Hepatocyte (in vitro differentiated cells): ENCODE data around the gene GIMAP2. TPM values are rescaled to one million over a fixed set of nuclear protein-coding genes. Genes with fewer than 3 reads are reported as not detected.

Experiments used
- DNase-seq: peaks from one replicate; pipeline ENCODE4 v3.0.0-alpha.2; 2016; ENCODE audit warnings: low spot score
- H2AFZ ChIP-seq: fragments of 200-600 bp; sonication (generic); 2 replicates; pipeline ENCODE4 v1.6.0; 2016; ENCODE audit warnings: antibody characterized with exemption, mild to moderate bottlenecking
- H3K27ac ChIP-seq: fragments of 200-600 bp; sonication (generic); 2 replicates; pipeline ENCODE4 v1.5.1; 2016; ENCODE audit warnings: mild to moderate bottlenecking
- H3K27me3 ChIP-seq: fragments of 200-600 bp; sonication (generic); 2 replicates; pipeline ENCODE4 v1.6.1; 2016
- H3K36me3 ChIP-seq: fragments of 200-600 bp; sonication (generic); replicated peaks from 2 replicates; pipeline ENCODE4 v1.5.1; 2016; ENCODE audit warnings: low read depth; ENCODE audit not compliant: insufficient read depth
- H3K4me1 ChIP-seq: fragments of 200-600 bp; sonication (generic); 2 replicates; pipeline ENCODE4 v1.5.1; 2016; ENCODE audit warnings: mild to moderate bottlenecking, moderate library complexity; ENCODE audit not compliant: insufficient read depth
- H3K4me2 ChIP-seq: fragments of 200-600 bp; sonication (generic); 2 replicates; pipeline ENCODE4 v1.6.0; 2016
- H3K4me3 ChIP-seq: fragments of 200-600 bp; sonication (generic); 2 replicates; pipeline ENCODE4 v1.5.1; 2016; ENCODE audit warnings: mild to moderate bottlenecking
- H3K79me2 ChIP-seq: fragments of 200-600 bp; sonication (generic); 2 replicates; pipeline ENCODE4 v1.6.0; 2017; ENCODE audit warnings: mild to moderate bottlenecking
- H3K9me2 ChIP-seq: fragments of 200-600 bp; sonication (generic); replicated peaks from 2 replicates; pipeline ENCODE4 v1.6.0; 2017; ENCODE audit warnings: mild to moderate bottlenecking; ENCODE audit not compliant: insufficient read depth
- H3K9me3 ChIP-seq: fragments of 200-600 bp; sonication (generic); 2 replicates; pipeline ENCODE4 v1.5.1; 2016; ENCODE audit warnings: low read depth, mild to moderate bottlenecking
- H4K20me1 ChIP-seq: fragments of 200-600 bp; sonication (generic); 2 replicates; pipeline ENCODE4 v1.6.0; 2016; ENCODE audit warnings: mild to moderate bottlenecking; ENCODE audit not compliant: insufficient read depth, poor library complexity, severe bottlenecking
- EZH2 ChIP-seq: fragments of 200-600 bp; sonication (generic); IDR thresholded peaks from 2 replicates; pipeline ENCODE4 v1.6.1; 2016; ENCODE audit warnings: antibody characterized with exemption, mild to moderate bottlenecking, borderline replicate concordance
- EZH2phosphoT487 ChIP-seq: fragments of 200-600 bp; sonication (generic); IDR thresholded peaks from one replicate; pipeline ENCODE4 v1.6.1; 2018; ENCODE audit warnings: antibody characterized with exemption, mild to moderate bottlenecking, low read depth, moderate library complexity; ENCODE audit not compliant: unreplicated experiment, severe bottlenecking
- WGBS: methylation state at CpG from one replicate; pipeline ENCODE4 v1.1.6; 2016; ENCODE audit warnings: low lambda C conversion rate; ENCODE audit errors: missing lambda C conversion rate; 5-methylcytosine and 5-hydroxymethylcytosine counted together
- polyA plus RNA-seq: library from polyadenylated mRNA; unstranded; fragments of >200 nt; fragmentation: Nextera tagmentation; extraction: Ambion mirVana; gene quantifications from 2 replicates; pipeline ENCODE4 v1.2.1, GENCODE V29; 2016
- total RNA-seq: library from RNA; depleted of rRNA; stranded (reverse); fragments of >200 nt; gene quantifications from 2 replicates; pipeline ENCODE4 v1.2.3, GENCODE V29; 2014
- TF ChIP-seq, protein P1 (sequence below): fragments of 200-600 bp; sonication (generic); IDR thresholded peaks from 2 replicates; pipeline ENCODE4 v1.5.1; 2016; ENCODE audit warnings: antibody characterized with exemption, mild to moderate bottlenecking; ENCODE audit not compliant: poor library complexity

Gene GIMAP2
- total and polyA plus RNA-seq, 2 experiments from 2014 or later: 0.23 to 1.4 TPM

DNA sequence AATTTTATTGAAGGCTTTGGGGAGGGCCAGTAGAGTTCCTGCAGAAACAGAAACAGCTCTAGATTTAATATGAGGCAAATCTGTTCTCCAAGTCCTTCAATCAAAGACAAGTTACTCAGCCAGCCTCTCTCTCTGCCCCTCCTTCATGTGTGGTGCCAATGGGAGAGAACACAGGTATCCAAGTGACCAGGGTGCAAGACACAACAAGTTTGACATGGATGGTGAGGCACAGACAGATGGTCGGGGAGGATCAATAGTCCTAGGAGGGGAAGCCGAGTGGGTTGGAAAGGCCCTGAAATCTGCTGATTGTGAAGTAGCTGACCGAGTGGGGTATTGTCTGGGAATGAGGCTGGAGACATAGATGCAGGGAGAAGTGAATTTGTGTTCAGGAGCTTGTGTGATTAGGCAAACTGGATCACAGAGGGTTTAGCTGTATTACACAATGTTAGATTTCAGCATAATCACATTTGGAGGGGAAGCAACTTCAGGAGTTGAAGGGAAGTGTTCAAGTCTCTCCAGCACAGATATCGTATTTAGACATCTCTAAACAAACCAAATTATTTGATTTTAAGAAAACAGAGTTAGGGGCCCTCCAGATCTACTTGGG, 32.4 kb downstream of the GIMAP2 start:
- no peak for DNase-seq
- H3K79me2 ChIP-seq: no peaks in the 10 kb centered on the region
- no peak overlapping the region for H3K4me2 ChIP-seq
- H3K27me3 ChIP-seq: no peaks in the 10 kb centered on the region
- TF ChIP-seq EZH2 (no peak), EZH2phosphoT487 (no peak)
- TF ChIP-seq, protein P1, sequence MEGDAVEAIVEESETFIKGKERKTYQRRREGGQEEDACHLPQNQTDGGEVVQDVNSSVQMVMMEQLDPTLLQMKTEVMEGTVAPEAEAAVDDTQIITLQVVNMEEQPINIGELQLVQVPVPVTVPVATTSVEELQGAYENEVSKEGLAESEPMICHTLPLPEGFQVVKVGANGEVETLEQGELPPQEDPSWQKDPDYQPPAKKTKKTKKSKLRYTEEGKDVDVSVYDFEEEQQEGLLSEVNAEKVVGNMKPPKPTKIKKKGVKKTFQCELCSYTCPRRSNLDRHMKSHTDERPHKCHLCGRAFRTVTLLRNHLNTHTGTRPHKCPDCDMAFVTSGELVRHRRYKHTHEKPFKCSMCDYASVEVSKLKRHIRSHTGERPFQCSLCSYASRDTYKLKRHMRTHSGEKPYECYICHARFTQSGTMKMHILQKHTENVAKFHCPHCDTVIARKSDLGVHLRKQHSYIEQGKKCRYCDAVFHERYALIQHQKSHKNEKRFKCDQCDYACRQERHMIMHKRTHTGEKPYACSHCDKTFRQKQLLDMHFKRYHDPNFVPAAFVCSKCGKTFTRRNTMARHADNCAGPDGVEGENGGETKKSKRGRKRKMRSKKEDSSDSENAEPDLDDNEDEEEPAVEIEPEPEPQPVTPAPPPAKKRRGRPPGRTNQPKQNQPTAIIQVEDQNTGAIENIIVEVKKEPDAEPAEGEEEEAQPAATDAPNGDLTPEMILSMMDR: no peak
- H3K27ac ChIP-seq: no peak overlapping the region
- H3K4me1 ChIP-seq: no peaks in the 10 kb centered on the region
- H4K20me1 ChIP-seq: no peaks in the 10 kb centered on the region
- no peaks in the 10 kb centered on the region for H3K36me3 ChIP-seq
- 64% methylated on average over 4 of the region's 4 CpGs for WGBS
- H3K9me2 ChIP-seq: no peaks in the 10 kb centered on the region
- no peaks in the 10 kb centered on the region for H3K9me3 ChIP-seq
- H3K4me3 ChIP-seq: no peak overlapping the region
- H2AFZ ChIP-seq: no peak overlapping the region

DNA sequence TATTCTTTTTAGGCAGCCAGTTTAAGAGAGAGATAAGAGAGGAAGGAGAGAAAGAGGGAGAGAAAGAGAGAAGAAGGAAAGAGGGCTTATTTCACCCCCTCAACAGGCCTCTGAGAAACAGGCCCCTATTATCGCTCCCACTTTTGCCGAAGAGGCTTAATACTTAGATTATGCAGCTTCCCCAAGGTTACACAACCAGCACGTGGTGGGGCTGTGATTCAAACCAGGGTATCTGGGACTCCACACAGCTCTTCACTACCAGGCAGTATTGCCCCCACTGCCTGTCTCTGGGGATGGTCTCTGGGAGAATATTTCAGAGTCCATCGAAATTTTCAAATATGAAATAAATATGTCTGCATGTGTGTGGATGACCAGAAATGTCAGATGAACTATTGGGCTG, 33.9 kb downstream of the GIMAP2 start:
- H3K79me2 ChIP-seq: no peaks in the 10 kb centered on the region
- H3K9me3 ChIP-seq: no peaks in the 10 kb centered on the region
- 78% methylated on average over 4 of the region's 4 CpGs for WGBS

DNA sequence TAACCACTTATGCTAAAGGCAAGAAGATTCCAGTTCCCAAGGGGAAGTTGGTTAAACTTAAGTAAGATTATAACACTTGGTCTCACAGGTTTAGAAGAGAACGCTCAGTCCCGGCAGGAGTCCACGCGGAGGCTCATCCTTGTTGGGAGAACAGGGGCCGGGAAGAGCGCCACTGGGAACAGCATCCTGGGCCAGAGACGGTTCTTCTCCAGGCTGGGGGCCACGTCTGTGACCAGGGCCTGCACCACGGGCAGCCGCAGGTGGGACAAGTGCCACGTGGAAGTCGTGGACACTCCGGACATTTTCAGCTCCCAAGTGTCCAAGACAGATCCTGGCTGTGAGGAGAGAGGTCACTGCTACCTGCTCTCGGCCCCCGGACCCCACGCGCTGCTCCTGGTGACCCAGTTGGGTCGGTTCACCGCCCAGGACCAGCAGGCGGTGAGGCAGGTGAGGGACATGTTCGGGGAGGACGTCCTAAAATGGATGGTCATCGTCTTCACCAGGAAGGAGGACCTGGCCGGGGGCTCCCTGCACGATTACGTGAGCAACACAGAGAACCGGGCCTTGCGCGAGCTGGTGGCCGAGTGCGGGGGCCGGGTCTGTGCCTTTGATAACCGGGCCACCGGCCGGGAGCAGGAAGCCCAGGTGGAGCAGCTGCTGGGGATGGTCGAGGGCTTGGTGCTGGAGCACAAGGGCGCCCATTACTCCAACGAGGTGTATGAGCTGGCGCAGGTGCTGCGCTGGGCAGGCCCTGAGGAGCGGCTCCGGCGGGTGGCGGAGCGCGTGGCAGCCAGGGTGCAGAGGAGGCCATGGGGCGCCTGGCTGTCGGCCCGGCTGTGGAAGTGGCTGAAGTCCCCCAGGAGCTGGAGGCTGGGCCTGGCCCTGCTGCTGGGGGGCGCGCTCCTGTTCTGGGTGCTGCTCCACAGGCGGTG, 34.7 kb downstream of the GIMAP2 start:
- Histone ChIP-seq H3K4me2 (no peak overlapping the region), H2AFZ (no peak overlapping the region), H3K9me2 (no peaks in the 10 kb centered on the region), H3K79me2 (no peaks in the 10 kb centered on the region), H4K20me1 (no peaks in the 10 kb centered on the region), H3K9me3 (no peaks in the 10 kb centered on the region), H3K27me3 (no peaks in the 10 kb centered on the region), H3K4me1 (no peaks in the 10 kb centered on the region), H3K36me3 (no peaks in the 10 kb centered on the region), H3K4me3 (no peak overlapping the region), H3K27ac (no peak overlapping the region)
- 91% methylated on average over 52 of the region's 52 CpGs for WGBS
- DNase-seq: no peak
- TF ChIP-seq, protein P1: no peak
- TF ChIP-seq EZH2 (no peak), EZH2phosphoT487 (no peak)

More for the DNA sequence above, 33.9 kb downstream of the GIMAP2 start:
- Histone ChIP-seq H3K27me3 (no peaks in the 10 kb centered on the region), H4K20me1 (no peaks in the 10 kb centered on the region), H3K4me1 (no peaks in the 10 kb centered on the region), H3K27ac (no peak overlapping the region), H3K9me2 (no peaks in the 10 kb centered on the region), H2AFZ (no peak overlapping the region), H3K4me3 (no peak overlapping the region), H3K4me2 (no peak overlapping the region), H3K36me3 (no peaks in the 10 kb centered on the region)
- TF ChIP-seq, protein P1: no peak
- no peak for TF ChIP-seq EZH2phosphoT487
- TF ChIP-seq EZH2: no peak
- no peak for DNase-seq
